Measurements from ENCODE around the gene PTPRB.

DNA sequence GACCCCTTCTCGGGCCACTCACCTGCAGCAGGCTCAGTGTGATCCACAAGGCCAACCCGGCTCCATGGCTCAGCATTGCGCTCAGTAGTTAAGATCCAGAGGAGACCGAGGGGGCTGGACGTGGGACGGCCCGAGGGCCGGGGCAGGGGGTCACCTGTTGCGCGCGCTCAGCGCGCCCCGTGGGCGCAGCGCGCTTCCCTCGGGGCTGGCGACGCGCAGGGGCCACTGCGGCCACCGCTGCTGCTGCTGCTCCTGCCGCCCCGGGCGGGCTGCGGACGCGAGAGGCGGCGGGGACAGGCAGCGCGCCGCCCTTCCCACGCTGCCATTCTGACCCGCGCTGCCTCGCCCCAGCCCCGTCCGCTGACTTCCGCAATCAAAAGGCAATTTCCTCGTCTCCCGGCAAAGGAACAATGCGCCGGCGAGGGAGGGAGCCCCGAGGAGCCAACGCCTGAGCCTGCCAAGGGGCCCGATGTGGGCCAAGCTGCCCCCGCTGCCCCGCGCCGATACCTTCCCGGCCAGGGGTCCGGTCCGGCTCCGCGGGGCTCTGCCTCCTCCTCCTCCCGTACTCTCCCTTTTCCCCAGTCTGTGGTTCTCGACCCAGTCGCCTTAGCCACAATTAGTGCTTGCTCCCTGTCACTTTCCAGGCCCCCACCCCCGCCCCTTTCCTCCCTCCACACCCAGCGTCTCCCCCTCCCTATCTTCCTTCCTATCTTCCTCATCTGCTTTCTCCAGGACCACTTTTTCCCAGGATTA lies 27.3 kb downstream of the PTPRB start:
- TF ChIP-seq ZNF843 (tag by site-specific recombination; IDR thresholded peaks at IDR 0.05) (no peak), ZNF354C (tag by site-specific recombination; IDR thresholded peaks at IDR 0.05; ENCODE audit: borderline replicate concordance, low read depth) (no peak), YY1 (tag by site-specific recombination; IDR thresholded peaks at IDR 0.05) (no peak), ZNF274 (IDR thresholded peaks at IDR 0.05; ENCODE audit: low read length) (no peak), ZNF274 (tag by site-specific recombination; IDR thresholded peaks at IDR 0.05; ENCODE audit: borderline replicate concordance) (no peak), ZNF530 (tag by site-specific recombination; IDR thresholded peaks at IDR 0.05; ENCODE audit: low read depth) (no peak), ZNF311 (tag by site-specific recombination; IDR thresholded peaks at IDR 0.05; ENCODE audit: borderline replicate concordance) (no peak), ZBTB17 (tag by site-specific recombination; IDR thresholded peaks at IDR 0.05) (peak; percentile 55; the same call in 1 of the 2 replicates), ZNF184 (tag by site-specific recombination; IDR thresholded peaks at IDR 0.05) (no peak), ZNF423 (tag by site-specific recombination; IDR thresholded peaks at IDR 0.05) (no peak)
- TF ChIP-seq, protein P1, sequence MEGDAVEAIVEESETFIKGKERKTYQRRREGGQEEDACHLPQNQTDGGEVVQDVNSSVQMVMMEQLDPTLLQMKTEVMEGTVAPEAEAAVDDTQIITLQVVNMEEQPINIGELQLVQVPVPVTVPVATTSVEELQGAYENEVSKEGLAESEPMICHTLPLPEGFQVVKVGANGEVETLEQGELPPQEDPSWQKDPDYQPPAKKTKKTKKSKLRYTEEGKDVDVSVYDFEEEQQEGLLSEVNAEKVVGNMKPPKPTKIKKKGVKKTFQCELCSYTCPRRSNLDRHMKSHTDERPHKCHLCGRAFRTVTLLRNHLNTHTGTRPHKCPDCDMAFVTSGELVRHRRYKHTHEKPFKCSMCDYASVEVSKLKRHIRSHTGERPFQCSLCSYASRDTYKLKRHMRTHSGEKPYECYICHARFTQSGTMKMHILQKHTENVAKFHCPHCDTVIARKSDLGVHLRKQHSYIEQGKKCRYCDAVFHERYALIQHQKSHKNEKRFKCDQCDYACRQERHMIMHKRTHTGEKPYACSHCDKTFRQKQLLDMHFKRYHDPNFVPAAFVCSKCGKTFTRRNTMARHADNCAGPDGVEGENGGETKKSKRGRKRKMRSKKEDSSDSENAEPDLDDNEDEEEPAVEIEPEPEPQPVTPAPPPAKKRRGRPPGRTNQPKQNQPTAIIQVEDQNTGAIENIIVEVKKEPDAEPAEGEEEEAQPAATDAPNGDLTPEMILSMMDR (tag by site-specific recombination; IDR thresholded peaks at IDR 0.05) = no peak
- TF ChIP-seq, protein P2, sequence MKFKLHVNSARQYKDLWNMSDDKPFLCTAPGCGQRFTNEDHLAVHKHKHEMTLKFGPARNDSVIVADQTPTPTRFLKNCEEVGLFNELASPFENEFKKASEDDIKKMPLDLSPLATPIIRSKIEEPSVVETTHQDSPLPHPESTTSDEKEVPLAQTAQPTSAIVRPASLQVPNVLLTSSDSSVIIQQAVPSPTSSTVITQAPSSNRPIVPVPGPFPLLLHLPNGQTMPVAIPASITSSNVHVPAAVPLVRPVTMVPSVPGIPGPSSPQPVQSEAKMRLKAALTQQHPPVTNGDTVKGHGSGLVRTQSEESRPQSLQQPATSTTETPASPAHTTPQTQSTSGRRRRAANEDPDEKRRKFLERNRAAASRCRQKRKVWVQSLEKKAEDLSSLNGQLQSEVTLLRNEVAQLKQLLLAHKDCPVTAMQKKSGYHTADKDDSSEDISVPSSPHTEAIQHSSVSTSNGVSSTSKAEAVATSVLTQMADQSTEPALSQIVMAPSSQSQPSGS (tag by site-specific recombination; IDR thresholded peaks at IDR 0.05; ENCODE audit: low read depth) = no peak
- TF ChIP-seq, protein P3, sequence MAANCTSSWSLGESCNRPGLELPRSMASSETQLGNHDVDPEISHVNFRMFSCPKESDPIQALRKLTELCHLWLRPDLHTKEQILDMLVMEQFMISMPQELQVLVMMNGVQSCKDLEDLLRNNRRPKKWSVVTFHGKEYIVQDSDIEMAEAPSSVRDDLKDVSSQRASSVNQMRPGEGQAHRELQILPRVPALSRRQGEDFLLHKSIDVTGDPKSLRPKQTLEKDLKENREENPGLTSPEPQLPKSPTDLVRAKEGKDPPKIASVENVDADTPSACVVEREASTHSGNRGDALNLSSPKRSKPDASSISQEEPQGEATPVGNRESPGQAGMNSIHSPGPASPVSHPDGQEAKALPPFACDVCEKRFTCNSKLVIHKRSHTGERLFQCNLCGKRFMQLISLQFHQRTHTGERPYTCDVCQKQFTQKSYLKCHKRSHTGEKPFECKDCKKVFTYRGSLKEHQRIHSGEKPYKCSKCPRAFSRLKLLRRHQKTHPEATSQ (tag by site-specific recombination; IDR thresholded peaks at IDR 0.05) = no peak

Measured in HEK293 (cell line).